Dendritic cell treated with granulocyte-macrophage colony-stimulating factor and Interleukin-4, amounts not matched to agents 40 ng/mL and 50 ng/mL, for 4 days (primary cell): ENCODE measurements around the gene PDCD5.

Source experiments
- H3K27ac Mint-ChIP-seq: one replicate; pipeline ENCODE4 v1.8.0; 2022; ENCODE audit warnings: mild to moderate bottlenecking, mixed read lengths
- H3K27me3 Mint-ChIP-seq: one replicate; pipeline ENCODE4 v1.8.0; 2022; ENCODE audit warnings: mild to moderate bottlenecking, mixed read lengths
- H3K36me3 Mint-ChIP-seq: one replicate; pipeline ENCODE4 v1.8.0; 2022; ENCODE audit warnings: low read depth, mixed read lengths
- H3K4me1 Mint-ChIP-seq: one replicate; pipeline ENCODE4 v1.8.0; 2022; ENCODE audit warnings: low read depth, mixed read lengths
- H3K4me3 Mint-ChIP-seq: one replicate; pipeline ENCODE4 v1.8.0; 2022; ENCODE audit warnings: mild to moderate bottlenecking, moderate library complexity, mixed read lengths
- H3K9me3 Mint-ChIP-seq: one replicate; pipeline ENCODE4 v1.8.0; 2022; ENCODE audit warnings: mixed read lengths
- intact Hi-C: fragments of 100-400 bp; cut with micrococcal nuclease; formaldehyde crosslinking; loops from one replicate; pipeline ENCODE4 v1.15.0; 2022

The PDCD5 gene

DNA sequence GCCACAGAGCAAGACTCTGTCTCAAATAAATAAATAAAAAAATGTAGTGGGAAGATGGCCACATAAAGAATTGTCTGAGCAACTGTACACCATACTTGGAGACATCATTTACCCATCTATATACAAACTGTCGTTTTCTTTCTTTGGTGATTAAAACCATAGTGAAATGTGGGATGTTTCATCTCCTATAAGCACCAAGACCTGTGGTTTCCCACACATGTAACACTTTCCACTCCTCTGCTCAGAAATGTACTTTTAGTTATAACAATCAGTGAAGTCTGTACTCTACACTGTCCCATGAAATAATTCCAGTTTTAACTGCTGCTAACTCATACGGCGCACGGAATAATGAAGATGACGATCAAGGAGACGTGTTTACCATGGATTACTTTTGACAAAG is 18.3 kb downstream of the PDCD5 start:
- Mint-ChIP-seq H3K27me3 (no peaks in the 10 kb centered on the region), H3K9me3 (no peaks in the 10 kb centered on the region), H3K36me3 (peaks cover 96% of the 10 kb centered on the region), H3K4me3 (no peak overlapping the region), H3K4me1 (no peaks in the 10 kb centered on the region), H3K27ac (no peak overlapping the region)
- intact Hi-C loops: loop anchor here (5.0 kb wide), 1 partner anchor 93 kb away; the partner anchor contains the start of gene NUDT19

DNA sequence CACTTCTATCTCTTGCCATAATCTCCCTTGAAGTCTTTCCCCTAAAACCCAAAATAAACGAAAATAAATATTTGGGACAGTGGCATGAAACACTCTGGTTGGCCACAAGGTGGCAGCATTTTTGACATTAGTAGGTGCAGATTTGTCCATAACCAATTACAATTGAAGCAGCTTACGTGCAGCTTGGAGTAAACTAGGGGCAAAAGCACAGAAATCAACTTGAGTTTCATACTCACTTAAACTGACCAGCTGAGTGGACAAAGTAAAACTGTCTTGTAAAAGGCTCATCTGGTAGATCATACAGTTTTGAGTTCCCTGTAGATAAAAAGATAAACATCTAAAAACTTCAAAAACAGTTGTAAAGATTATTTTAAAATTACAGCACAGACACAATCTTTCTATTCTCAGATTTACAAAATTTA is 18.8 kb downstream of the PDCD5 start:
- intact Hi-C loops: loop anchor here (5.0 kb wide), 1 partner anchor 93 kb away; the partner anchor contains the start of gene NUDT19
- peaks cover 96% of the 10 kb centered on the region for H3K36me3 Mint-ChIP-seq

GRCh38 chr19:32603961-32604360 is 23.0 kb downstream of the PDCD5 start:
- Mint-ChIP-seq H3K9me3 (no peaks in the 10 kb centered on the region), H3K4me1 (no peaks in the 10 kb centered on the region), H3K4me3 (no peak overlapping the region), H3K27me3 (no peaks in the 10 kb centered on the region), H3K27ac (no peak overlapping the region), H3K36me3 (peaks cover 95% of the 10 kb centered on the region)
- intact Hi-C loops: no loop called here

More for the DNA sequence above, 18.8 kb downstream of the PDCD5 start:
- Mint-ChIP-seq H3K4me3 (no peak overlapping the region), H3K4me1 (no peaks in the 10 kb centered on the region), H3K27ac (no peak overlapping the region), H3K9me3 (no peaks in the 10 kb centered on the region), H3K27me3 (no peaks in the 10 kb centered on the region)

- intact Hi-C loops: no loop called here
- Mint-ChIP-seq H3K9me3 (no peaks in the 10 kb centered on the region), H3K36me3 (peaks cover 94% of the 10 kb centered on the region), H3K4me3 (no peak overlapping the region), H3K27ac (no peak overlapping the region), H3K4me1 (no peaks in the 10 kb centered on the region), H3K27me3 (no peaks in the 10 kb centered on the region)
Measured at GRCh38 chr19:32605544-32605943, 24.6 kb downstream of the PDCD5 start.

- Mint-ChIP-seq H3K4me1 (no peaks in the 10 kb centered on the region), H3K36me3 (peaks cover 94% of the 10 kb centered on the region), H3K9me3 (no peaks in the 10 kb centered on the region), H3K4me3 (no peak overlapping the region), H3K27me3 (no peaks in the 10 kb centered on the region), H3K27ac (no peak overlapping the region)
- intact Hi-C loops: no loop called here
Measured at GRCh38 chr19:32606289-32606688, 25.3 kb downstream of the PDCD5 start.

GRCh38 chr19:32607479-32607878 is 26.5 kb downstream of the PDCD5 start:
- intact Hi-C loops: no loop called here
- H3K36me3 Mint-ChIP-seq: peaks cover 94% of the 10 kb centered on the region
- H3K9me3 Mint-ChIP-seq: no peaks in the 10 kb centered on the region
- H3K27me3 Mint-ChIP-seq: no peaks in the 10 kb centered on the region
- no peaks in the 10 kb centered on the region for H3K4me1 Mint-ChIP-seq
- H3K4me3 Mint-ChIP-seq: no peak overlapping the region
- no peak overlapping the region for H3K27ac Mint-ChIP-seq

GRCh38 chr19:32611161-32611560 is 30.2 kb downstream of the PDCD5 start:
- no peak overlapping the region for H3K27ac Mint-ChIP-seq

DNA sequence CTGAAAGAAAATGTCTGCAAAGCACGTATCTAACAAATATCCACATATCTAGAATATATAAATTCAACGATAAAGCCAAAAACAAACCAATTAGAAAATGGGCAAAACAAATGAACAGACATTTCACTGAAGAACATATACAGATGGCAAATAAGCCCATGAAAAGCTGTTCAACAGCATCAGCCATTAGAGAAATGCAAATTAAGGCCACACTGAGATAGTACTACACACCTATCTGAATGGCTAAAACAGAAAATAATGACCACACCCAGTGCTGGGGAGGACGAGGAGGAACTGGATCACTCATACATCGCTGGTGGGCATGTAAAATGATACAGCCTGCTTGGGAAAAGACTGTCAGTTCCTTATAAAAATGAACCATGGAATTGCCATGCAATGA is 32.0 kb downstream of the PDCD5 start:
- Mint-ChIP-seq H3K4me3 (no peak overlapping the region), H3K27ac (no peak overlapping the region), H3K9me3 (no peaks in the 10 kb centered on the region), H3K4me1 (no peaks in the 10 kb centered on the region), H3K36me3 (peaks cover 94% of the 10 kb centered on the region), H3K27me3 (no peaks in the 10 kb centered on the region)
- intact Hi-C loops: no loop called here

More at GRCh38 chr19:32611161-32611560, 30.2 kb downstream of the PDCD5 start:
- Mint-ChIP-seq H3K9me3 (no peaks in the 10 kb centered on the region), H3K4me1 (no peaks in the 10 kb centered on the region), H3K36me3 (peaks cover 95% of the 10 kb centered on the region), H3K4me3 (no peak overlapping the region), H3K27me3 (no peaks in the 10 kb centered on the region)
- intact Hi-C loops: no loop called here

- Mint-ChIP-seq H3K36me3 (peaks cover 94% of the 10 kb centered on the region), H3K27ac (no peak overlapping the region), H3K9me3 (no peaks in the 10 kb centered on the region), H3K4me1 (no peaks in the 10 kb centered on the region), H3K4me3 (no peak overlapping the region), H3K27me3 (no peaks in the 10 kb centered on the region)
- intact Hi-C loops: no loop called here
Measured at GRCh38 chr19:32614916-32615315, 33.9 kb downstream of the PDCD5 start.

DNA sequence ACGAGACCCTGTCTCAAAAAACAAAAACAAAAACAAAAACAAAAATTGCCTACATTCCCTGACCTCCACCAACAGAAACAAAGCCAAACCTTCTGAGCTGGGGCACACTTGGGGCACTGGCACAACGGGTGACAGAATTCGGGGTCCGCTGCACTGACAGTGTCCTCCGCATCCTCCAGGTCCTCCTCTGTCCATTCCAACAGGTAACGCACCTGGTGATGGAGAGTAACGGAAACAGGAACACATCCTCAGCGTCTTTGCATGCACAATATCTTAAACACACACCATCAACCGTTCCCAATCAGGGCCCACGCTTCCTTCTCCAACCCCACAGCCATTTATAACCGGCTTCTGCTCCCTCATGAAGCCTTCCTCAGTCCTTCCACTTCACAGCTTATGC is 34.6 kb downstream of the PDCD5 start:
- Mint-ChIP-seq H3K4me1 (no peaks in the 10 kb centered on the region), H3K4me3 (no peak overlapping the region), H3K9me3 (no peaks in the 10 kb centered on the region), H3K27me3 (no peaks in the 10 kb centered on the region), H3K36me3 (peaks cover 97% of the 10 kb centered on the region), H3K27ac (no peak overlapping the region)
- intact Hi-C loops: no loop called here

DNA sequence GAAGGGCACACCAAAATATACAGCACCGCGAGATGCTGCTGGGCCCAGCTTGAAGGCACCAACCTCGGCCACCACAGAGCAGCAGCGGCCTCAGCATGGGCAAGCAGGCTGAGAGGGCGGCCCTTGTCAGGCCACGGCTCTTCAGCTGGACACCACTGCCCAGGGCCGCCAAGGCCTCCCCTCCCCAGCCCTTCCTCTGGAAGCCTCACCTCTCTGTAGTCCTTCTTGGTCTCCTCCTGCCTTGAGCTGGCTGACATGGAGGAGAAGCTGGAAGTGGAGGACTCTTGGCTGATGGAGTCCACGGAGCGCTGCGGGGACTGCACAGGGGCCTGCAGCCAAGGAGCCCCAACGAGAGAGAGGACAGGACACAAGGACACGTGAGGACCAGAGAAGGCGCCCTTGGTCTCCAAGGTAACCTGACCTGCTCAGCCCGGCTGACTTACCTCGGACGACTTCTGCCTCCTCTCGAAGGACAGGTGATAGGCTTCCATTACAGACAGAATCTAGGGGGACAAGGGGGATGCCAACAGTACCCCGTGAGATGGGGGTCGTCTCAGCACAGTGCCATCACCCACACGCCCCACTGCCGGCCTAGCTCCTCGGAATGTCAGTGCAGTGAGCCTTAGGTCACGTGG is 38.2 kb downstream of the PDCD5 start:
- intact Hi-C loops: no loop called here
- Mint-ChIP-seq H3K36me3 (peaks cover 97% of the 10 kb centered on the region), H3K27ac (no peak overlapping the region), H3K4me3 (no peak overlapping the region), H3K4me1 (no peaks in the 10 kb centered on the region), H3K9me3 (no peaks in the 10 kb centered on the region), H3K27me3 (no peaks in the 10 kb centered on the region)

- Mint-ChIP-seq H3K4me1 (no peaks in the 10 kb centered on the region), H3K36me3 (peaks cover 97% of the 10 kb centered on the region), H3K27ac (no peak overlapping the region), H3K9me3 (no peaks in the 10 kb centered on the region), H3K4me3 (no peak overlapping the region), H3K27me3 (no peaks in the 10 kb centered on the region)
- intact Hi-C loops: no loop called here
Measured at GRCh38 chr19:32622002-32622401, 41.0 kb downstream of the PDCD5 start.

- Mint-ChIP-seq H3K27me3 (no peaks in the 10 kb centered on the region), H3K9me3 (no peaks in the 10 kb centered on the region), H3K27ac (no peak overlapping the region), H3K36me3 (peaks cover 99% of the 10 kb centered on the region), H3K4me3 (no peak overlapping the region), H3K4me1 (no peaks in the 10 kb centered on the region)
- intact Hi-C loops: no loop called here
Measured at GRCh38 chr19:32624410-32624809, 43.4 kb downstream of the PDCD5 start.

- Mint-ChIP-seq H3K9me3 (no peaks in the 10 kb centered on the region), H3K27me3 (no peaks in the 10 kb centered on the region), H3K36me3 (peaks cover 99% of the 10 kb centered on the region), H3K4me1 (no peaks in the 10 kb centered on the region), H3K27ac (no peak overlapping the region), H3K4me3 (no peak overlapping the region)
- intact Hi-C loops: no loop called here
Measured at GRCh38 chr19:32626969-32627368, 46.0 kb downstream of the PDCD5 start.

DNA sequence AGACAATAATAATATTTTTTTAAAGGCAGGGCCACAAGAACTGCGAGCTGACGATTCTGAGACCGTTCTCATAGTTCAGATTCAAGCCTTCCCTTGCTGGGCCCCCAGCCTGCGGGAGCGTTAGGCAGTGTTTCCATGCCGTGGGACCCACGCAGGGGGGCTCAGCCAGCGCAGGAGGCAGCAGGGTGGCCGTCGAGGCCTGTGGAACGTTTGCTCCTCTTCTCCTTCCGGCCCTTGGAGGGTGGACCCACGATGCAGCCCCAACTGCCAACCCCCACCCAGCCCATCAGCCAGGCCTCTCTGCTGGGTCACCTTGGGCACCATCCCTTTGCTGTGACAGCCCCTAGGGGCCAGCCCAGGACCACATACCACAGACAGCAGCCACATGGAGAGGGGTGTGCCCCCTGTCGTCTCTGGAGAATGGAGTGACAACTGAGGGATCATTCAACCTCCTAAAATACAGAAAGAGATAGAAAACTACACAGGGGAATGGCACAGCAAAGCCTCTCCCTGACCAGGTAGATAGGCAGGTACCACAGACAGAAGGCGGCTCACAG is 46.8 kb downstream of the PDCD5 start:
- H3K4me3 Mint-ChIP-seq: no peak overlapping the region
- H3K27me3 Mint-ChIP-seq: no peaks in the 10 kb centered on the region
- H3K9me3 Mint-ChIP-seq: no peaks in the 10 kb centered on the region
- H3K4me1 Mint-ChIP-seq: no peaks in the 10 kb centered on the region
- H3K27ac Mint-ChIP-seq: no peak overlapping the region
- peaks cover 99% of the 10 kb centered on the region for H3K36me3 Mint-ChIP-seq
- intact Hi-C loops: no loop called here
